HEK293T (cell line): ENCODE results near the gene BID.

Source experiments
- ARNT ChIP-seq: fragments of 450-650 bp; IDR thresholded peaks from 2 replicates; pipeline ENCODE4 v1.6.1; 2017; ENCODE audit warnings: mild to moderate bottlenecking
- BHLHE40 ChIP-seq: fragments of 450-650 bp; IDR thresholded peaks from 2 replicates; pipeline ENCODE4 v1.6.1; 2016; ENCODE audit warnings: mild to moderate bottlenecking, moderate library complexity, borderline replicate concordance
- FOXK2 ChIP-seq: fragments of 450-650 bp; IDR thresholded peaks from 2 replicates; pipeline ENCODE4 v1.6.1; 2016; ENCODE audit warnings: mild to moderate bottlenecking
- FOXM1 ChIP-seq: fragments of 450-650 bp; IDR thresholded peaks from 2 replicates; pipeline ENCODE4 v1.6.1; 2017; ENCODE audit warnings: mild to moderate bottlenecking, borderline replicate concordance
- HDGF ChIP-seq: fragments of 450-650 bp; IDR thresholded peaks from 2 replicates; pipeline ENCODE4 v1.6.1; 2017; ENCODE audit warnings: antibody characterized with exemption, borderline replicate concordance
- LEF1 ChIP-seq: fragments of 450-650 bp; IDR thresholded peaks from 2 replicates; pipeline ENCODE4 v1.6.1; 2017; ENCODE audit warnings: mild to moderate bottlenecking, borderline replicate concordance
- NFRKB ChIP-seq: fragments of 450-650 bp; IDR thresholded peaks from 2 replicates; pipeline ENCODE4 v1.6.1; 2016; ENCODE audit warnings: mild to moderate bottlenecking, moderate library complexity
- PKNOX1 ChIP-seq: fragments of 450-650 bp; IDR thresholded peaks from 2 replicates; pipeline ENCODE4 v1.6.1; 2016
- SP1 ChIP-seq: fragments of 450-650 bp; IDR thresholded peaks from 2 replicates; pipeline ENCODE4 v1.6.1; 2017
- SUZ12 ChIP-seq: fragments of 450-650 bp; IDR thresholded peaks from 2 replicates; pipeline ENCODE4 v1.6.1; 2016; ENCODE audit warnings: mild to moderate bottlenecking
- TARDBP ChIP-seq: fragments of 450-650 bp; IDR thresholded peaks from 2 replicates; pipeline ENCODE4 v1.6.1; 2016
- ZNF384 ChIP-seq: fragments of 450-650 bp; IDR thresholded peaks from 2 replicates; pipeline ENCODE4 v1.6.1; 2016

- TF ChIP-seq SP1 (no peak), PKNOX1 (no peak), FOXK2 (no peak), ARNT (no peak), ZNF384 (no peak), BHLHE40 (no peak), NFRKB (no peak), LEF1 (no peak), FOXM1 (no peak), TARDBP (no peak), SUZ12 (no peak), HDGF (no peak)
Observed at GRCh38 chr22:17786435-17787161, 12.3 kb upstream of the BID start.
